Peyer's patch (tissue), 4 donors: ENCODE data around the gene C6orf52. TPM values are rescaled to one million over a fixed set of nuclear protein-coding genes. Genes with fewer than 3 reads are reported as not detected.
"Not testable (repeated sequence)": the region's sequence is repeated elsewhere in the genome, so short reads cannot be mapped to it uniquely, and the experiment has no call there.

Experiments used
- DNase-seq, 3 donors: peaks; one replicate each; pipeline ENCODE4 v3.0.0-alpha.2; 2017 to 2019
- H3K27ac ChIP-seq, 4 donors: fragments of 200-600 bp; sonication (generic); one replicate each; pipeline ENCODE4 v1.5.1; 2016 to 2019
- H3K27me3 ChIP-seq, 2 donors: fragments of 200-600 bp; sonication (generic); one replicate each; pipeline ENCODE4 v1.5.1; 2019
- H3K36me3 ChIP-seq, 3 donors: fragments of 200-600 bp; sonication (generic); one replicate each; pipeline ENCODE4 v1.5.1; 2016 to 2019
- H3K4me1 ChIP-seq, 4 donors: fragments of 200-600 bp; sonication (generic); one replicate each; pipeline ENCODE4 v1.5.1; 2016 to 2019
- H3K4me3 ChIP-seq, 4 donors: fragments of 200-600 bp; sonication (generic); 1 replicate in 3 of 4; 2 replicates in 1 of 4; pipeline ENCODE4 v1.5.1; 2016 to 2019; ENCODE audit warnings: mild to moderate bottlenecking in 1 of 4
- H3K9me3 ChIP-seq, 4 donors: fragments of 200-600 bp; sonication (generic); one replicate each; pipeline ENCODE4 v1.5.1; 2016 to 2019; ENCODE audit warnings: mild to moderate bottlenecking in 1 of 4
- CTCF ChIP-seq, 6 experiments: fragments of 450-650 bp in 4 of 6; fragments of 200-600 bp in 2 of 6; sonication (generic) in 1 of 6; IDR thresholded peaks; one replicate each; pipeline ENCODE4 v1.5.1; 2017 to 2019; ENCODE audit warnings: antibody characterized with exemption in 6 of 6, mild to moderate bottlenecking in 3 of 6, moderate library complexity in 1 of 6
- POLR2A ChIP-seq, 2 donors: fragments of 450-650 bp; IDR thresholded peaks; one replicate each; pipeline ENCODE4 v1.5.1; 2017; ENCODE audit warnings: antibody characterized with exemption in 2 of 2, mild to moderate bottlenecking in 2 of 2, moderate library complexity in 2 of 2
- total RNA-seq, 4 donors: library from RNA; depleted of rRNA; stranded (reverse); fragments of >200 nt; gene quantifications; one replicate each; pipeline ENCODE4 v1.1.0, GENCODE V29; 2016

C6orf52 gene
- total RNA-seq, 4 donors from 2014 or later, result not detected

- H3K27ac ChIP-seq, result peak within 1 kb of the TSS; percentile 79 to 86 (median 80)
- H3K36me3 ChIP-seq, result peaks cover 0 to 22% (median 0%) of the 10 kb centered on the region in 3 donors
- peak; percentile 83 to 87 for TF ChIP-seq POLR2A (IDR thresholded peaks at IDR 0.05)
- peak in 1 of 6 experiments; percentile 19 for TF ChIP-seq CTCF (IDR thresholded peaks at IDR 0.05)
- no peaks in the 10 kb centered on the region for H3K27me3 ChIP-seq
- no peaks in the 10 kb centered on the region for H3K9me3 ChIP-seq
- DNase-seq, result peak; percentile 95 to 99 (median 99)
- H3K4me1 ChIP-seq, result peaks cover 0 to 12% (median 3%) of the 10 kb centered on the region in 4 donors
- H3K4me3 ChIP-seq, result peak within 1 kb of the TSS; percentile 48 to 68 (median 66)
Observed at GRCh38 chr6:10722820-10723566, 28.6 kb upstream of the C6orf52 start, which contains the start of gene TMEM14C. TMEM14C (plus strand) TSS chr6:10723070; CDS start chr6:10724614, 1,544 bp downstream.

GRCh38 chr6:10722570-10722819, 28.1 kb upstream of the C6orf52 start:
- peaks cover 0 to 17% (median 0%) of the 10 kb centered on the region in 3 donors for H3K36me3 ChIP-seq
- peaks cover 0 to 12% (median 3%) of the 10 kb centered on the region in 4 donors for H3K4me1 ChIP-seq
- TF ChIP-seq CTCF (IDR thresholded peaks at IDR 0.05) (no peak), POLR2A (IDR thresholded peaks at IDR 0.05) (no peak)
- peak overlapping the region; percentile 48 to 68 (median 66) for H3K4me3 ChIP-seq
- H3K27ac ChIP-seq, result peak overlapping the region; percentile 79 to 86 (median 80)
- H3K9me3 ChIP-seq, result no peaks in the 10 kb centered on the region
- DNase-seq, result no peak
- no peaks in the 10 kb centered on the region for H3K27me3 ChIP-seq

GRCh38 chr6:10721850-10722569, 27.6 kb upstream of the C6orf52 start:
- Histone ChIP-seq H3K27me3 (no peaks in the 10 kb centered on the region), H3K27ac (peak overlapping the region; percentile 80 to 95 (median 84)), H3K4me3 (peak overlapping the region; percentile 48 to 68 (median 66)), H3K36me3 (peaks cover 0 to 16% (median 0%) of the 10 kb centered on the region in 3 donors), H3K4me1 (peaks cover 0 to 12% (median 3%) of the 10 kb centered on the region in 4 donors), H3K9me3 (no peaks in the 10 kb centered on the region)
- no peak for TF ChIP-seq CTCF (IDR thresholded peaks at IDR 0.05)
- no peak for TF ChIP-seq POLR2A (IDR thresholded peaks at IDR 0.05)
- no peak for DNase-seq

- peak overlapping the region; percentile 44 to 65 (median 60) for H3K4me3 ChIP-seq
- H3K36me3 ChIP-seq, result peaks cover 0 to 13% (median 0%) of the 10 kb centered on the region in 3 donors
- not testable (repeated sequence) for H3K27me3 ChIP-seq, H3K9me3 ChIP-seq, DNase-seq
- peak overlapping the region; percentile 69 to 95 (median 78) for H3K27ac ChIP-seq
- TF ChIP-seq CTCF (IDR thresholded peaks at IDR 0.05), result peak in 1 of 6 experiments; percentile 16
- peaks cover 0 to 12% (median 3%) of the 10 kb centered on the region in 4 donors for H3K4me1 ChIP-seq
Observed at GRCh38 chr6:10720960-10721849, 26.8 kb upstream of the C6orf52 start.
